HepG2 (cell line): ENCODE data around the gene RNU1-2. TPM values are rescaled to one million over a fixed set of nuclear protein-coding genes. Genes with fewer than 3 reads are reported as not detected.

Experiments used
- ATAC-seq: fragments of 200-7000 bp; cut with Tn5 transposase; 3 replicates; pipeline ENCODE4 v1.9.1; 2020; ENCODE audit warnings: mild to moderate bottlenecking, moderate library complexity
- BruUV-seq: library from RNA; stranded (reverse); fragments of 400-500 nt; replicated peaks from 2 replicates; lab custom pipeline; 2021; lab: Mats Ljungman, UMichigan
- CTCF ChIA-PET: fragments of 300-600 bp; formaldehyde crosslinking; extraction: SDS; loops from one replicate; lab custom pipeline; 2021; ENCODE audit warnings: low total read pairs, inconsistent platforms, low intra/inter-chr PET ratio; lab: Yijun Ruan, JAX
- POLR2A ChIA-PET: fragments of 350-600 bp; sonication (Branson Sonifier 250); formaldehyde crosslinking; loops from one replicate; lab custom pipeline; 2020; ENCODE audit warnings: antibody characterized with exemption, inconsistent platforms; lab: Yijun Ruan, JAX
- DNase-seq: peaks from one replicate; pipeline ENCODE4 v3.0.0-alpha.2; 2015; ENCODE audit warnings: low spot score
- FAIRE-seq: peaks from 3 replicates; lab custom pipeline; 2011; peaks lifted over from hg19 to GRCh38; lab: Jason Lieb, UNC
- H2AFZ ChIP-seq: one replicate; pipeline ENCODE4 v1.6.1; 2011; ENCODE audit warnings: low read length, inconsistent platforms
- H3K27ac ChIP-seq: fragments of 300-600 bp; 3 replicates; pipeline ENCODE4 v1.8.0; 2011; ENCODE audit warnings: mixed run types, mild to moderate bottlenecking, mixed read lengths, low read length, inconsistent platforms; ENCODE audit not compliant: insufficient read depth; ENCODE audit errors: extremely low read length
- H3K27me3 ChIP-seq, 2 experiments: fragments of 200-600 bp in 1 of 2; 2 replicates in 1 of 2; 3 replicates in 1 of 2; pipeline versions ENCODE4 v1.6.0 to v1.8.0; 2011; ENCODE audit warnings: low read length in 2 of 2, mild to moderate bottlenecking in 2 of 2, moderate library complexity in 2 of 2, inconsistent platforms in 1 of 2; ENCODE audit not compliant: insufficient read depth in 2 of 2, control insufficient read depth in 1 of 2
- H3K36me3 ChIP-seq, 2 experiments: fragments of 200-600 bp in 1 of 2; replicated peaks in 1 of 2; 2 replicates in 1 of 2; 3 replicates in 1 of 2; pipeline versions ENCODE4 v1.5.1 to v1.8.0; 2011; ENCODE audit warnings: low read length in 2 of 2, inconsistent platforms in 1 of 2; ENCODE audit not compliant: insufficient read depth in 2 of 2, control insufficient read depth in 1 of 2
- H3K4me1 ChIP-seq: 2 replicates; pipeline ENCODE4 v1.5.1; 2012; ENCODE audit warnings: low read length, inconsistent platforms; ENCODE audit not compliant: insufficient read depth
- H3K4me2 ChIP-seq: 2 replicates; pipeline ENCODE4 v1.6.0; 2011; ENCODE audit warnings: low read depth, low read length, inconsistent platforms
- H3K4me3 ChIP-seq, 3 experiments: fragments of 200-600 bp in 1 of 3; sonication (generic), shearing (Covaris generic) in 1 of 3; replicated peaks in 1 of 3; 2 replicates each; pipeline ENCODE4 v1.5.1; 2011 to 2016; ENCODE audit warnings: low read length in 3 of 3, inconsistent platforms in 2 of 3, low read depth in 2 of 3, mild to moderate bottlenecking in 2 of 3, control low read depth in 1 of 3, mixed read lengths in 1 of 3; ENCODE audit not compliant: insufficient read depth in 1 of 3
- H3K79me2 ChIP-seq: one replicate; pipeline ENCODE4 v1.6.1; 2011; ENCODE audit warnings: low read length, inconsistent platforms; ENCODE audit not compliant: insufficient read depth
- H3K9ac ChIP-seq: 2 replicates; pipeline ENCODE4 v1.6.0; 2011; ENCODE audit warnings: mild to moderate bottlenecking, low read depth, low read length, inconsistent platforms; ENCODE audit not compliant: insufficient read depth
- H3K9me3 ChIP-seq: 2 replicates; pipeline ENCODE4 v1.5.1; 2012; ENCODE audit warnings: mild to moderate bottlenecking, low read length
- H4K20me1 ChIP-seq: 2 replicates; pipeline ENCODE4 v1.6.0; 2011; ENCODE audit warnings: inconsistent platforms, mild to moderate bottlenecking, low read length, moderate library complexity; ENCODE audit not compliant: insufficient read depth
- ATAD3A ChIP-seq: sonication (generic); formaldehyde crosslinking; IDR thresholded peaks from 2 replicates; pipeline ENCODE4 v1.4.0; 2020; ENCODE audit warnings: missing genetic modification reagents
- CEBPG ChIP-seq: IDR thresholded peaks from 2 replicates; pipeline ENCODE4 v1.6.1; 2016
- ETV5 ChIP-seq: IDR thresholded peaks from 2 replicates; pipeline ENCODE4 v1.6.1; 2018; ENCODE audit warnings: missing biosample characterization, missing genetic modification reagents, inconsistent platforms, borderline replicate concordance
- HOXA9 ChIP-seq: sonication (generic); formaldehyde crosslinking; IDR thresholded peaks from 2 replicates; pipeline ENCODE4 v1.8.1; 2022; ENCODE audit warnings: missing genetic modification reagents, mild to moderate bottlenecking, moderate library complexity, borderline replicate concordance
- POLR2G ChIP-seq: fragments of 200-400 bp; formaldehyde crosslinking; IDR thresholded peaks from 2 replicates; pipeline ENCODE4 v1.6.1; 2018; ENCODE audit warnings: mild to moderate bottlenecking, low read depth, low read length, moderate library complexity
- WGBS: methylation state at CpG from one replicate; pipeline ENCODE4 v1.1.6; 2017; ENCODE audit warnings: low lambda C conversion rate; 5-methylcytosine and 5-hydroxymethylcytosine counted together
- in situ Hi-C: cut with HindIII; loops from 2 replicates; pipeline ENCODE4 v1.10.0; 2017; ENCODE audit warnings: low pct_unique_long_range_greater_than_20kb; ENCODE audit not compliant: extremely low pct_ligation_motif_present
- intact Hi-C: fragments of 100-400 bp; cut with micrococcal nuclease; formaldehyde crosslinking; loops from one replicate; pipeline ENCODE4 v1.10.0; 2022; ENCODE audit not compliant: unreplicated experiment
- polyA plus RNA-seq, 8 experiments: library from polyadenylated mRNA; depleted of rRNA in 3 of 8; stranded (reverse) in 7 of 8; unstranded in 1 of 8; fragments of >200 nt; fragmentation: Illumina TruSeq in 4 of 8; extraction: Trizol in 4 of 8; gene quantifications; 2 replicates each; pipeline versions ENCODE4 v1.2.1 to v1.2.3, GENCODE V29; 2011 to 2016; ENCODE audit warnings: low read depth in 4 of 8, missing spikeins in 1 of 8, mixed read lengths in 1 of 8; ENCODE audit not compliant: insufficient read depth in 1 of 8
- total RNA-seq, 5 experiments: library from RNA; depleted of rRNA; stranded (reverse); fragments of >200 nt; fragmentation: Illumina TruSeq; extraction: Trizol; gene quantifications; 2 replicates each; pipeline ENCODE4 v1.2.3, GENCODE V29; 2016; ENCODE audit warnings: low read depth in 1 of 5
- TF ChIP-seq, protein P1 (sequence below): sonication (generic); formaldehyde crosslinking; IDR thresholded peaks from 2 replicates; pipeline ENCODE4 v1.5.0; 2020; ENCODE audit warnings: mild to moderate bottlenecking, missing genetic modification reagents, moderate library complexity
- TF ChIP-seq, protein P2 (sequence below): sonication (generic); formaldehyde crosslinking; IDR thresholded peaks from 2 replicates; pipeline ENCODE4 v1.4.0; 2020; ENCODE audit warnings: missing genetic modification reagents, mild to moderate bottlenecking, borderline replicate concordance

Gene RNU1-2
- total and polyA plus RNA-seq, 2 of the 13 experiments (the other 11 are each of a cell fraction or from before 2014, with no cell fraction given): under 0.01 to 11,018 TPM

DNA sequence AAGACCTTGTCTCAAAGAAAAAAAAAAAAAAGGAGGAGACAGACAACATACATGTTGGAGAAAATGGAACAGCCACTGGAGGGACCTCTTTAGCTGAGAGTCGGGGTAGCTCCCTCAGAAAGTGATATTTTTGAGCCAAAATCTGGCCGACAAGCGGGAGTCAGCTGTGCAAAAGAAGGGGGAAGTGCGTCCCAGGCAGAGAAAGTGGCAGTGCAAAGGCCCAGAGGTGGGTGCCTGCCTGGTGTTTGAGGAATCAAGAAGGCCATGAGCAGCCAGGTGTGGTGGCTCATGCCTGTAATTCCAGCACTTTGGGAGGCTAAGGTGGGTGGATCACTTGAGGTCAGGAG is 19.8 kb downstream of the RNU1-2 start:
- DNase-seq: no peak
- CTCF ChIA-PET: no interaction called here
- 75% methylated on average over 4 of the region's 4 CpGs for WGBS
- H3K4me1 ChIP-seq: peaks cover 39% of the 10 kb centered on the region
- POLR2A ChIA-PET: interaction anchor here (1.6 kb wide), 1 partner anchor 10 kb away, joined by 3 read pairs; no protein-coding TSS in a partner anchor
- no peaks in the 10 kb centered on the region for H3K27me3 ChIP-seq
- no peak overlapping the region for H3K9ac ChIP-seq
- no peaks in the 10 kb centered on the region for H3K36me3 ChIP-seq
- no peak for FAIRE-seq
- H3K79me2 ChIP-seq: no peaks in the 10 kb centered on the region
- ATAC-seq: no peak
- in situ Hi-C loops: no loop called here
- TF ChIP-seq HOXA9 (CRISPR knock-in tag): no peak
- TF ChIP-seq, protein P1, sequence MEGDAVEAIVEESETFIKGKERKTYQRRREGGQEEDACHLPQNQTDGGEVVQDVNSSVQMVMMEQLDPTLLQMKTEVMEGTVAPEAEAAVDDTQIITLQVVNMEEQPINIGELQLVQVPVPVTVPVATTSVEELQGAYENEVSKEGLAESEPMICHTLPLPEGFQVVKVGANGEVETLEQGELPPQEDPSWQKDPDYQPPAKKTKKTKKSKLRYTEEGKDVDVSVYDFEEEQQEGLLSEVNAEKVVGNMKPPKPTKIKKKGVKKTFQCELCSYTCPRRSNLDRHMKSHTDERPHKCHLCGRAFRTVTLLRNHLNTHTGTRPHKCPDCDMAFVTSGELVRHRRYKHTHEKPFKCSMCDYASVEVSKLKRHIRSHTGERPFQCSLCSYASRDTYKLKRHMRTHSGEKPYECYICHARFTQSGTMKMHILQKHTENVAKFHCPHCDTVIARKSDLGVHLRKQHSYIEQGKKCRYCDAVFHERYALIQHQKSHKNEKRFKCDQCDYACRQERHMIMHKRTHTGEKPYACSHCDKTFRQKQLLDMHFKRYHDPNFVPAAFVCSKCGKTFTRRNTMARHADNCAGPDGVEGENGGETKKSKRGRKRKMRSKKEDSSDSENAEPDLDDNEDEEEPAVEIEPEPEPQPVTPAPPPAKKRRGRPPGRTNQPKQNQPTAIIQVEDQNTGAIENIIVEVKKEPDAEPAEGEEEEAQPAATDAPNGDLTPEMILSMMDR (CRISPR knock-in tag): peak; percentile 17
- TF ChIP-seq, protein P2, sequence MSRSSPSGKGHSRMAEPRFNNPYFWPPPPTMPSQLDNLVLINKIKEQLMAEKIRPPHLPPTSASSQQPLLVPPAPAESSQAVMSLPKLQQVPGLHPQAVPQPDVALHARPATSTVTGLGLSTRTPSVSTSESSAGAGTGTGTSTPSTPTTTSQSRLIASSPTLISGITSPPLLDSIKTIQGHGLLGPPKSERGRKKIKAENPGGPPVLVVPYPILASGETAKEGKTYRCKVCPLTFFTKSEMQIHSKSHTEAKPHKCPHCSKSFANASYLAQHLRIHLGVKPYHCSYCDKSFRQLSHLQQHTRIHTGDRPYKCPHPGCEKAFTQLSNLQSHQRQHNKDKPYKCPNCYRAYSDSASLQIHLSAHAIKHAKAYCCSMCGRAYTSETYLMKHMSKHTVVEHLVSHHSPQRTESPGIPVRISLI: peak; percentile 68
- TF ChIP-seq POLR2G: no peak
- TF ChIP-seq ATAD3A (CRISPR knock-in tag): no peak
- TF ChIP-seq CEBPG: no peak
- TF ChIP-seq ETV5 (CRISPR knock-in tag): no peak
- H4K20me1 ChIP-seq: no peaks in the 10 kb centered on the region
- H3K9me3 ChIP-seq: no peaks in the 10 kb centered on the region
- intact Hi-C loops: no loop called here
- H2AFZ ChIP-seq: no peak overlapping the region
- BruUV-seq: no TSS peak
- H3K4me3 ChIP-seq: no peak overlapping the region
- H3K27ac ChIP-seq: no peak overlapping the region
- 0 out of 2 replicates have a peak overlapping the region, but pooled peaks have one; percentile 93 for H3K4me2 ChIP-seq
